ENCODE data around the gene RBM18. TPM values are rescaled to one million over a fixed set of nuclear protein-coding genes. Genes with fewer than 3 reads are reported as not detected.

Gene RBM18
- polyA plus RNA-seq, 1 donor from 2014 or later, result 48.8 TPM

- H3K27ac ChIP-seq (ENCODE audit: low read length), result no peak overlapping the region
- TF ChIP-seq TAF1 (IDR thresholded peaks at IDR 0.05; ENCODE audit: low read depth), result no peak
- TF ChIP-seq EZH2 (IDR thresholded peaks at IDR 0.05; ENCODE audit: borderline replicate concordance, insufficient read depth, low read length, poor library complexity, severe bottlenecking), result peak; percentile 94
- no peak for TF ChIP-seq RAD21 (conservative IDR thresholded peaks at IDR 0.05)
- no peak overlapping the region for H3K4me3 ChIP-seq (ENCODE audit: low read length)
- H3K4me2 ChIP-seq (ENCODE audit: low read length), result no peak overlapping the region
- no peak overlapping the region for H2AFZ ChIP-seq (ENCODE audit: low read depth, low read length)
- no peaks in the 10 kb centered on the region for H3K79me2 ChIP-seq (replicated peaks; ENCODE audit: insufficient read depth, low read length)
- no peaks in the 10 kb centered on the region for H3F3A ChIP-seq (ENCODE audit: insufficient read depth, low read length, poor library complexity, severe bottlenecking)
- peaks cover 98% of the 10 kb centered on the region for H3K27me3 ChIP-seq (ENCODE audit: insufficient read depth, low read depth, low read length)
- no peaks in the 10 kb centered on the region for H3K9me3 ChIP-seq (ENCODE audit: low read length)
- no peaks in the 10 kb centered on the region for H3K9me2 ChIP-seq (ENCODE audit: insufficient read depth, low read length)
- H3K9ac ChIP-seq (ENCODE audit: low read length), result no peak overlapping the region
- no peaks in the 10 kb centered on the region for H4K20me1 ChIP-seq (ENCODE audit: insufficient read depth)
- H3K36me3 ChIP-seq (ENCODE audit: insufficient read depth, low read length), result no peaks in the 10 kb centered on the region
Observed at GRCh38 chr9:122226142-122226757, 38.4 kb downstream of the RBM18 start.

DNA sequence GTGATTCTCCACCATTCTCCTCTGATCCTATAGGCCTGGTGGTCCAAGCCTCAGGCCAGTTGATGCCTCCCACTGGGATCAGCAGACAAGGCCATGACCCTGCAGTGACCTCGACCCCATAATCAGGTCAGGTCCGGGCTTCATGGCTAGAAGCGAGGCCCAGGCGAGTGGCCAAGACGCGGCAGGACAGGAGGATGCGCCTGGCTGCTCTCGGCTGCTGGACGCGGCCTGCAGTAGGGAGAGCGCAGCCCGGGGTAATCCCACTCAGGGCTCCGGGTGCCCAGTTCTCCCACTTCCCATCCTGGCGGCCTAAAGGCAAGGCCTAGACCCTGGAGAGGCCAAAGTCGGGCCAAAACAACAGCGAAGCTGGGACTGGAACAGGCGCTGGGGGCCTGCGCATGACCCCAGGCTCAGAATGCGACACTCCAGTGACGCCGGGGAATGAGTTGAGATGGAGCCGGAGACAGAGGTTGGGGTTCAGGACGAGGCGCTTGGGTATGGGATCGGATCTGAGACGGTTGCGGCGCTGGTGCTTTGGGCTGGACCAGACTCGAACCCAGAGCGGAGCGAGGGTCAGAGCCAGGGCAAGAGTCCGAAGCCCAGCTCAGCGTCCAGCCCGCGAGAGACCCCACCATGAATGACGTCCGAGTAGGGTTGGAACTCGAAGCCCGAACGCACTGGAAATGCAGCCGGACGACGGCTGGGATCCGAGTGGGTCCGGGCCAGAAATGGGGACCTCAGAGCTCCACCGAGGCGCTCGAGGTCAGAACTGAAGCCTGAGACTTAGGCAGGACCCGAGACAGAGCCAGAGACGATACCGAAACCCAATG is 39.1 kb downstream of the RBM18 start:
- H4K20me1 ChIP-seq (ENCODE audit: insufficient read depth), result no peaks in the 10 kb centered on the region
- H3K4me3 ChIP-seq (ENCODE audit: low read length), result no peak overlapping the region
- no peak overlapping the region for H3K9ac ChIP-seq (ENCODE audit: low read length)
- no peak overlapping the region for H3K27ac ChIP-seq (ENCODE audit: low read length)
- no peaks in the 10 kb centered on the region for H3K9me3 ChIP-seq (ENCODE audit: low read length)
- no peaks in the 10 kb centered on the region for H3K9me2 ChIP-seq (ENCODE audit: insufficient read depth, low read length)
- TF ChIP-seq TAF1 (IDR thresholded peaks at IDR 0.05; ENCODE audit: low read depth), result no peak
- no peak for TF ChIP-seq EP300 (conservative IDR thresholded peaks at IDR 0.05; ENCODE audit: poor library complexity, severe bottlenecking)
- TF ChIP-seq MXI1 (conservative IDR thresholded peaks at IDR 0.05; ENCODE audit: poor library complexity, severe bottlenecking), result no peak
- H3K79me2 ChIP-seq (replicated peaks; ENCODE audit: insufficient read depth, low read length), result no peaks in the 10 kb centered on the region
- no peaks in the 10 kb centered on the region for H3F3A ChIP-seq (ENCODE audit: insufficient read depth, low read length, poor library complexity, severe bottlenecking)
- no peaks in the 10 kb centered on the region for H3K36me3 ChIP-seq (ENCODE audit: insufficient read depth, low read length)
- H3K4me2 ChIP-seq (ENCODE audit: low read length), result no peak overlapping the region
- H2AFZ ChIP-seq (ENCODE audit: low read depth, low read length), result no peak overlapping the region
- H3K27me3 ChIP-seq (ENCODE audit: insufficient read depth, low read depth, low read length), result peaks cover 98% of the 10 kb centered on the region

DNA sequence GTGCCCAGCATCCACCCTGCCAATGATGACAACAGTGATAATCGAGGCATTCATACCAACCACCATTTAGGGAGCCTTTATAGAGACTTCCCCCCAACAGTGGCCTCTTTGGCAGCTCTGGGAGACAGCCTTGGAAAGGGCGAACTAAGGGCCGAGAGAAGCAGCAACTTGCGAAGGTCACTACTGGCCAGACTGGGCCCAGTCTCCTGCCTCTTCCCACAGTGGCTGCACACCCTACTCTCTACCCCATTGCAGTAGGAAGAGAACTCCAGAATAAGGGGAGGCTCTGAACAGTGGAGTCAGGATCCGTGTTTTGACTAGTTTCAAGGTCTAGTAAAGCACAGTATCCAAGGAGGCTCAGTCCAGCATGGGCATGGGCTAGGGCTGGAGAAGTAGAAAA is 41.2 kb downstream of the RBM18 start:
- Histone ChIP-seq H3K27me3 (ENCODE audit: insufficient read depth, low read depth, low read length) (peaks cover 99% of the 10 kb centered on the region), H3F3A (ENCODE audit: insufficient read depth, low read length, poor library complexity, severe bottlenecking) (no peaks in the 10 kb centered on the region), H3K9me3 (ENCODE audit: low read length) (no peaks in the 10 kb centered on the region), H4K20me1 (ENCODE audit: insufficient read depth) (no peaks in the 10 kb centered on the region), H3K9me2 (ENCODE audit: insufficient read depth, low read length) (no peaks in the 10 kb centered on the region), H3K79me2 (replicated peaks; ENCODE audit: insufficient read depth, low read length) (no peaks in the 10 kb centered on the region), H3K9ac (ENCODE audit: low read length) (no peak overlapping the region), H3K4me3 (ENCODE audit: low read length) (no peak overlapping the region), H3K27ac (ENCODE audit: low read length) (no peak overlapping the region), H3K4me2 (ENCODE audit: low read length) (no peak overlapping the region), H3K36me3 (ENCODE audit: insufficient read depth, low read length) (no peaks in the 10 kb centered on the region), H2AFZ (ENCODE audit: low read depth, low read length) (no peak overlapping the region)
- TF ChIP-seq RAD21 (conservative IDR thresholded peaks at IDR 0.05), result no peak
- no peak for TF ChIP-seq EP300 (conservative IDR thresholded peaks at IDR 0.05; ENCODE audit: poor library complexity, severe bottlenecking)
- no peak for TF ChIP-seq SMC3 (conservative IDR thresholded peaks at IDR 0.05; ENCODE audit: poor library complexity)
- TF ChIP-seq TAF1 (IDR thresholded peaks at IDR 0.05; ENCODE audit: low read depth), result no peak
- no peak for TF ChIP-seq POLR2AphosphoS5 (IDR thresholded peaks at IDR 0.05)
- TF ChIP-seq, protein P1, sequence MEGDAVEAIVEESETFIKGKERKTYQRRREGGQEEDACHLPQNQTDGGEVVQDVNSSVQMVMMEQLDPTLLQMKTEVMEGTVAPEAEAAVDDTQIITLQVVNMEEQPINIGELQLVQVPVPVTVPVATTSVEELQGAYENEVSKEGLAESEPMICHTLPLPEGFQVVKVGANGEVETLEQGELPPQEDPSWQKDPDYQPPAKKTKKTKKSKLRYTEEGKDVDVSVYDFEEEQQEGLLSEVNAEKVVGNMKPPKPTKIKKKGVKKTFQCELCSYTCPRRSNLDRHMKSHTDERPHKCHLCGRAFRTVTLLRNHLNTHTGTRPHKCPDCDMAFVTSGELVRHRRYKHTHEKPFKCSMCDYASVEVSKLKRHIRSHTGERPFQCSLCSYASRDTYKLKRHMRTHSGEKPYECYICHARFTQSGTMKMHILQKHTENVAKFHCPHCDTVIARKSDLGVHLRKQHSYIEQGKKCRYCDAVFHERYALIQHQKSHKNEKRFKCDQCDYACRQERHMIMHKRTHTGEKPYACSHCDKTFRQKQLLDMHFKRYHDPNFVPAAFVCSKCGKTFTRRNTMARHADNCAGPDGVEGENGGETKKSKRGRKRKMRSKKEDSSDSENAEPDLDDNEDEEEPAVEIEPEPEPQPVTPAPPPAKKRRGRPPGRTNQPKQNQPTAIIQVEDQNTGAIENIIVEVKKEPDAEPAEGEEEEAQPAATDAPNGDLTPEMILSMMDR (IDR thresholded peaks at IDR 0.05; ENCODE audit: poor library complexity, severe bottlenecking), result no peak
